SU-DHL-6 (cell line): ENCODE results near the gene NCAPH2.
A peak's percentile ranks its signal among the peaks of the same experiment; 100 is the strongest.
"Not testable (repeated sequence)": the region's sequence is repeated elsewhere in the genome, so short reads cannot be mapped to it uniquely, and the experiment has no call there.

Experiments used
- H2AFZ ChIP-seq: fragments of 200-600 bp; sonication (generic); 2 replicates; pipeline ENCODE4 v1.6.1; 2014; ENCODE audit warnings: low read depth, mild to moderate bottlenecking, moderate library complexity, mixed read lengths, antibody characterized with exemption, low read length; ENCODE audit not compliant: severe bottlenecking
- H3F3A ChIP-seq: fragments of 200-600 bp; shearing (Covaris generic); 2 replicates; pipeline ENCODE4 v1.6.0; 2016; ENCODE audit warnings: antibody characterized with exemption, mild to moderate bottlenecking; ENCODE audit not compliant: insufficient read depth
- H3K27ac ChIP-seq: fragments of 200-600 bp; sonication (generic); 2 replicates; pipeline ENCODE4 v1.5.1; 2016; ENCODE audit warnings: low read depth, mild to moderate bottlenecking, low read length, moderate library complexity, mixed read lengths
- H3K27me3 ChIP-seq: fragments of 200-600 bp; sonication (generic), shearing (Covaris generic); 2 replicates; pipeline ENCODE4 v1.6.0; 2014; ENCODE audit warnings: mild to moderate bottlenecking, low read length
- H3K36me3 ChIP-seq: fragments of 200-600 bp; sonication (generic); 2 replicates; pipeline ENCODE4 v1.6.1; 2014; ENCODE audit warnings: mild to moderate bottlenecking, low read length, mixed read lengths
- H3K4me2 ChIP-seq: fragments of 300-600, 200-600 bp; shearing (Covaris generic), sonication (generic); 2 replicates; pipeline ENCODE4 v1.6.0; 2014; ENCODE audit warnings: low read length, low read depth, mild to moderate bottlenecking; ENCODE audit not compliant: poor library complexity, severe bottlenecking
- H3K4me3 ChIP-seq: fragments of 200-600 bp; sonication (generic); 2 replicates; pipeline ENCODE4 v1.5.1; 2014; ENCODE audit warnings: antibody characterized with exemption, low read length, mild to moderate bottlenecking, mixed read lengths; ENCODE audit not compliant: insufficient read depth, poor library complexity, severe bottlenecking
- H3K79me2 ChIP-seq: fragments of 200-600 bp; sonication (generic); 2 replicates; pipeline ENCODE4 v1.6.1; 2014; ENCODE audit warnings: mild to moderate bottlenecking, low read length, moderate library complexity; ENCODE audit not compliant: insufficient read depth
- H3K9ac ChIP-seq: fragments of 200-600 bp; sonication (generic); 2 replicates; pipeline ENCODE4 v1.7.0; 2014; ENCODE audit warnings: mild to moderate bottlenecking, low read length
- H3K9me2 ChIP-seq: fragments of 200-600 bp; sonication (generic); replicated peaks from 2 replicates; pipeline ENCODE4 v1.6.1; 2014; ENCODE audit warnings: low read length; ENCODE audit not compliant: insufficient read depth
- H3K9me3 ChIP-seq: fragments of 200-600 bp; sonication (generic); 2 replicates; pipeline ENCODE4 v1.6.1; 2014; ENCODE audit warnings: low read length, mixed read lengths; ENCODE audit not compliant: insufficient read depth
- H4K20me1 ChIP-seq: fragments of 200-600 bp; sonication (generic); 2 replicates; pipeline ENCODE4 v1.6.1; 2014; ENCODE audit warnings: low read depth, mild to moderate bottlenecking, antibody characterized with exemption, low read length, moderate library complexity, mixed read lengths
- EZH2phosphoT487 ChIP-seq: fragments of 200-600 bp; sonication (generic), shearing (Covaris generic); conservative IDR thresholded peaks from 2 replicates; pipeline ENCODE4 v1.6.1; 2018; ENCODE audit warnings: mild to moderate bottlenecking, antibody characterized with exemption, low read length, moderate library complexity, mixed read lengths
- TF ChIP-seq, protein P1 (sequence below): fragments of 200-600 bp; sonication (generic); IDR thresholded peaks from one replicate; pipeline ENCODE4 v1.5.1; 2017; ENCODE audit warnings: antibody characterized with exemption, mild to moderate bottlenecking, low read length, moderate library complexity; ENCODE audit not compliant: insufficient read depth, poor library complexity, severe bottlenecking

The NCAPH2 gene

GRCh38 chr22:50532824-50533796, 25.1 kb downstream of the NCAPH2 start:
- Histone ChIP-seq H4K20me1 (no peaks in the 10 kb centered on the region), H3K27me3 (no peaks in the 10 kb centered on the region), H3K4me2 (no peak overlapping the region), H3K9me3 (no peaks in the 10 kb centered on the region), H3K9ac (no peak overlapping the region), H3K9me2 (no peaks in the 10 kb centered on the region), H3K79me2 (no peaks in the 10 kb centered on the region), H3K4me3 (no peak overlapping the region), H3K27ac (no peak overlapping the region), H2AFZ (no peak overlapping the region), H3F3A (peaks cover 18% of the 10 kb centered on the region), H3K36me3 (no peaks in the 10 kb centered on the region)
- TF ChIP-seq, protein P1, sequence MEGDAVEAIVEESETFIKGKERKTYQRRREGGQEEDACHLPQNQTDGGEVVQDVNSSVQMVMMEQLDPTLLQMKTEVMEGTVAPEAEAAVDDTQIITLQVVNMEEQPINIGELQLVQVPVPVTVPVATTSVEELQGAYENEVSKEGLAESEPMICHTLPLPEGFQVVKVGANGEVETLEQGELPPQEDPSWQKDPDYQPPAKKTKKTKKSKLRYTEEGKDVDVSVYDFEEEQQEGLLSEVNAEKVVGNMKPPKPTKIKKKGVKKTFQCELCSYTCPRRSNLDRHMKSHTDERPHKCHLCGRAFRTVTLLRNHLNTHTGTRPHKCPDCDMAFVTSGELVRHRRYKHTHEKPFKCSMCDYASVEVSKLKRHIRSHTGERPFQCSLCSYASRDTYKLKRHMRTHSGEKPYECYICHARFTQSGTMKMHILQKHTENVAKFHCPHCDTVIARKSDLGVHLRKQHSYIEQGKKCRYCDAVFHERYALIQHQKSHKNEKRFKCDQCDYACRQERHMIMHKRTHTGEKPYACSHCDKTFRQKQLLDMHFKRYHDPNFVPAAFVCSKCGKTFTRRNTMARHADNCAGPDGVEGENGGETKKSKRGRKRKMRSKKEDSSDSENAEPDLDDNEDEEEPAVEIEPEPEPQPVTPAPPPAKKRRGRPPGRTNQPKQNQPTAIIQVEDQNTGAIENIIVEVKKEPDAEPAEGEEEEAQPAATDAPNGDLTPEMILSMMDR: no peak

- not testable (repeated sequence) for H3K9me3 ChIP-seq, H3K36me3 ChIP-seq, H3K79me2 ChIP-seq, H3K4me3 ChIP-seq, H4K20me1 ChIP-seq, H3K9me2 ChIP-seq, H3K27me3 ChIP-seq
- Histone ChIP-seq H2AFZ (peak overlapping the region; percentile 64), H3F3A (peaks cover 14% of the 10 kb centered on the region), H3K4me2 (peak overlapping the region; percentile 44), H3K9ac (peak overlapping the region; percentile 24; the same call in 1 of the 2 replicates), H3K27ac (peak overlapping the region; percentile 68)
Observed at GRCh38 chr22:50533856-50534711, 26.1 kb downstream of the NCAPH2 start.

DNA sequence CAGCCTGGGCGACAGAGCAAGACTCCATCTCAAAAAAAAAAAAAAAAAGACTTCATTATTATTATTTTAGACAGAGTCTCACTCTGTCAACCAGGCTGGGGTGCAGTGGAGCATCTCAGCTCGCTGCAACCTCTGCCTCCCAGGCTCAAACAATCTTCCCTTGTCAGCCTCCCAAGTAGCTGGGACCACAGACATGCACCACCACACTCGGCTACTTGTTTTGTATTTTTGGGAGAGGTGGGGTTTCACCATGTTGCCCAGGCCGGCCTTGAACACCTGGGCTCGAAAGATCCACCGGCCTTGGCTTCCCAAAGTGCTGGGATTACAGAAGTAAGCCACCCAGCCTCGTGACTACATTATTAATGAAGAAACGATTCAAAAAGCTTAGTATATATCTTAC, 27.1 kb downstream of the NCAPH2 start:
- H3K27me3 ChIP-seq: no peaks in the 10 kb centered on the region
- H3K27ac ChIP-seq: peak overlapping the region; percentile 78
- no peaks in the 10 kb centered on the region for H3K9me3 ChIP-seq
- peak overlapping the region; percentile 48 for H3K4me2 ChIP-seq
- H3K9ac ChIP-seq: no peak overlapping the region
- H2AFZ ChIP-seq: peak overlapping the region; percentile 72
- no peaks in the 10 kb centered on the region for H3K36me3 ChIP-seq
- H3K9me2 ChIP-seq: no peaks in the 10 kb centered on the region
- peaks cover 23% of the 10 kb centered on the region for H3F3A ChIP-seq
- H3K4me3 ChIP-seq: no peak overlapping the region
- TF ChIP-seq EZH2phosphoT487: no peak
- TF ChIP-seq, protein P1: no peak
- H4K20me1 ChIP-seq: no peaks in the 10 kb centered on the region
- no peaks in the 10 kb centered on the region for H3K79me2 ChIP-seq
